ENCODE results near the gene PIK3C2B. TPM values are rescaled to one million over a fixed set of nuclear protein-coding genes. Genes with fewer than 3 reads are reported as not detected.

The PIK3C2B gene
- total RNA-seq, 3 donors from 2014 or later = 17.6 to 31.5 (median 24.9) TPM

DNA sequence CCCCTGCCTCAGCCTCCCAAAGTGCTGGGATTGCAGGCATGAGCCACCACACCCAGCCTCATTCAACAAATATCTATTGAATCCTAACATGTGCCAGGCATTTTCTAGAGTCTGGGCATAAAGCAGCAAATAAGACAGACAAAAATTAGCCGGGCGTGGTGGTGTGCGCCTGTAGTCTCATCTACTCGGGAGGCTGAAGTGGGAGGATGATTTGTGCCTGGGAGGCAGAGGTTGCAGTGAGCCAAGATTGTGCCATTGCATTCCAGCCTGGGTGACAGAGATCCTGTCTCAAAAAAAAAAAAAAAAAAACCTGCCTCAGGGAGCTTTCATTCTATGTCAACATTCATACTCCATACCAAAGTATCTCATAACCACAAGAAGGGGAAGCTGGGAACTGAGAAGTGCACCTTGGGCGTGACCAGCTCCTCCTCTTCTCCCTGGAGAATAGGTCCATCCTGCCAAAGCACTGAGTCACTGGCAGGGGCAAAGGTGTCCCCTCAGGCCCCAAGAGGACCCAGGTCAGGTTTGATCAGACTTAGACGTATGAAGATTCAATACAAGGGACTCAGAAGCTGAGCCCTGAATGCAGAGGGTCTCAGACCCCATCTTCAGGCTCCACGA lies 46.2 kb downstream of the PIK3C2B start:
- TF ChIP-seq POLR2AphosphoS5 (IDR thresholded peaks at IDR 0.05) = peak in 1 of 3 donors; percentile 48
- TF ChIP-seq POLR2A (IDR thresholded peaks at IDR 0.05) = no peak
- H3K4me3 ChIP-seq = no peak overlapping the region

DNA sequence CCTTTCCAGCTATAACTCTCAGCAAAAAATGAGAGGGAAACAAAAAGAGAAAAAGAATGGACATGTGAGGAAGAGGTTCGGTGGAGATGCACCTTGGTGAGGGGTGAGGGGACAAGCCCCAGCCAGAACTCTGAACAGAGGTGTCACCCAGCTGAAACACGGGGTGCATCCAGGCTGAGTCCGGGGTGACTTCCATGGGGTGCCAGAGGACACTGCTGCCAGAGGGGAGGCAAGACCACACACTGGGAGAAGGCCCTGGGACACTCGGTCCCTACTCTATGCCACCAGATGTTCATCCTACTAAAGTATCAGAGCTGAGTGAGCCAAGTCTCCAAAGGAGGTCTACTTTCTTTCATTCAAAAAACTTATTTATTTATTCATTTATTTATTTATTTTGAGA lies 46.9 kb downstream of the PIK3C2B start:
- DNase-seq (ENCODE audit: low spot score in 2 of 2) = no peak
- H3K4me1 ChIP-seq = peaks cover 0 to 9% of the 10 kb centered on the region in 2 donors
- TF ChIP-seq POLR2A (IDR thresholded peaks at IDR 0.05) = no peak
- H3K27ac ChIP-seq = peak overlapping the region; percentile 27 to 60
- H3K9me3 ChIP-seq = no peaks in the 10 kb centered on the region
- intact Hi-C loops (cut with DNase I; ENCODE audit: low total_unique reads) = loop anchor here (5.0 kb wide), 1 partner anchor 55 kb away; no protein-coding TSS in a partner anchor
- H3K4me3 ChIP-seq = no peak overlapping the region
- no peaks in the 10 kb centered on the region for H3K36me3 ChIP-seq
- no peaks in the 10 kb centered on the region for H3K27me3 ChIP-seq

More for the DNA sequence above, 46.2 kb downstream of the PIK3C2B start:
- Histone ChIP-seq H3K27ac (peak overlapping the region; percentile 75 to 87), H3K4me1 (peaks cover 0 to 2% of the 10 kb centered on the region in 2 donors), H3K27me3 (no peaks in the 10 kb centered on the region), H3K9me3 (no peaks in the 10 kb centered on the region), H3K36me3 (no peaks in the 10 kb centered on the region)
- intact Hi-C loops (cut with DNase I; ENCODE audit: low total_unique reads) = loop anchor here (5.0 kb wide), 1 partner anchor 54 kb away; no protein-coding TSS in a partner anchor
- DNase-seq (ENCODE audit: low spot score in 2 of 2) = peak in 1 of 2 donors; percentile 87

DNA sequence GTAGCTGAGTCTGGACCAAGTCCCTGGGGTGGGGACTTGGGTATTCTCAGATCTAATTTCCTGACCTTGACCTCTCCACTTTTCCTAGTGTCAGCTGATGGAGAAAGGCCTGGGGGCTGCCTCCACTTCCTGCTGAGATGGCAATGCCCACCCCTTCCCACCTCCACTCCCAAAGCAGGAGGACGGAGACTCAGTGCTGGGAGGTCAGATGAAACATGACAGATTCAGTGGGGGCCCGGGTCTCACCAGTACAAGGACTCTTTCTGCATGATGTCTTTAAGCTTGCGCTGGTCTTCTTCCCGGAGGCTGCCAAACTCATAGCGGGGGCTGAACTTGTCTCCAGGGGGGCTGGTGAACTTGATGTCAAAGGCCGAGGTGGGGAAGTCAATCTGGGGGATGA lies 47.4 kb downstream of the PIK3C2B start:
- intact Hi-C loops (cut with DNase I; ENCODE audit: low total_unique reads) = loop anchor here (5.0 kb wide), 1 partner anchor 55 kb away; no protein-coding TSS in a partner anchor
- TF ChIP-seq, protein P1, sequence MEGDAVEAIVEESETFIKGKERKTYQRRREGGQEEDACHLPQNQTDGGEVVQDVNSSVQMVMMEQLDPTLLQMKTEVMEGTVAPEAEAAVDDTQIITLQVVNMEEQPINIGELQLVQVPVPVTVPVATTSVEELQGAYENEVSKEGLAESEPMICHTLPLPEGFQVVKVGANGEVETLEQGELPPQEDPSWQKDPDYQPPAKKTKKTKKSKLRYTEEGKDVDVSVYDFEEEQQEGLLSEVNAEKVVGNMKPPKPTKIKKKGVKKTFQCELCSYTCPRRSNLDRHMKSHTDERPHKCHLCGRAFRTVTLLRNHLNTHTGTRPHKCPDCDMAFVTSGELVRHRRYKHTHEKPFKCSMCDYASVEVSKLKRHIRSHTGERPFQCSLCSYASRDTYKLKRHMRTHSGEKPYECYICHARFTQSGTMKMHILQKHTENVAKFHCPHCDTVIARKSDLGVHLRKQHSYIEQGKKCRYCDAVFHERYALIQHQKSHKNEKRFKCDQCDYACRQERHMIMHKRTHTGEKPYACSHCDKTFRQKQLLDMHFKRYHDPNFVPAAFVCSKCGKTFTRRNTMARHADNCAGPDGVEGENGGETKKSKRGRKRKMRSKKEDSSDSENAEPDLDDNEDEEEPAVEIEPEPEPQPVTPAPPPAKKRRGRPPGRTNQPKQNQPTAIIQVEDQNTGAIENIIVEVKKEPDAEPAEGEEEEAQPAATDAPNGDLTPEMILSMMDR (IDR thresholded peaks at IDR 0.05) = no peak
- no peak for TF ChIP-seq POLR2AphosphoS5 (IDR thresholded peaks at IDR 0.05)
- TF ChIP-seq POLR2A (IDR thresholded peaks at IDR 0.05) = no peak
- Histone ChIP-seq H3K27me3 (no peaks in the 10 kb centered on the region), H3K4me1 (peaks cover 0 to 15% of the 10 kb centered on the region in 2 donors), H3K4me3 (no peak overlapping the region), H3K36me3 (no peaks in the 10 kb centered on the region), H3K27ac (peak overlapping the region; percentile 35 to 37), H3K9me3 (no peaks in the 10 kb centered on the region)
- DNase-seq (ENCODE audit: low spot score in 2 of 2) = no peak

DNA sequence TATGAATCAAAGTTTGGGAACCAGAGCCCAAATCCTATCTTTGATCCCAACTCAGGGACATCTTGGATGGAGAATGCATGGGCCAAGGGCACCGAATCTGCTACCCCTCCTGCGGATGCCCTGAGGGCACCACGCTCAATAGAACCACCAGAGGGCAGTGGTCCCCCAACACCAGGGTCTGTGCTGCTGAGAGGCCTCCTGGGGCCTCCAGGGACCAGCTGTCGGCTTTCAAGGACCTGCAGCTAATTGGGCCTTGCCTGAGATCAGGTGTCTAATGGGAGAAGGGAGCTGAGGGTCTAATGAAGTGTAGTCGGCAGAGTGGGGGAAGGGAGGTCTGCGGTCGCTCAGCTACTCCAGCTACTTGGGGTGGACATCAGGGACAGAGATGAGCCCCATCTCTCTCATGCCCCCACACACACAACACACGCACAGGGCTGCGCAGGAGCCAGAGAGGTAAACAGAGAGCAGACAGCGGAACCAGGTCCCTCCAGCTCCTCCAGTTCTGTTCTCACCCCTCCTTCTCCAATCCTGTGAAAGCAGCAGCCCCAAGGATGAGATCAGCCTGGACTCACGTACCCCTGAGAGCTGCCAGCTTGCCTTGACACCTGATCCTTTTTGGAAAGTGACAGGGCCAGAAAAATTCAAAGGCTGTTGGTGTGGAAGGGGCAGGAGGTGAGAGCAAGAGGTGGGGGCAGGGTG lies 48.0 kb downstream of the PIK3C2B start:
- Histone ChIP-seq H3K4me3 (no peak overlapping the region), H3K9me3 (no peaks in the 10 kb centered on the region), H3K4me1 (peaks cover 0 to 15% of the 10 kb centered on the region in 2 donors), H3K27me3 (no peaks in the 10 kb centered on the region), H3K27ac (peak overlapping the region; percentile 35 to 37), H3K36me3 (no peaks in the 10 kb centered on the region)
- intact Hi-C loops (cut with DNase I; ENCODE audit: low total_unique reads) = loop anchor here (5.0 kb wide), 1 partner anchor 56 kb away; no protein-coding TSS in a partner anchor
- no peak for TF ChIP-seq POLR2A (IDR thresholded peaks at IDR 0.05)
- no peak for TF ChIP-seq POLR2AphosphoS5 (IDR thresholded peaks at IDR 0.05)
- TF ChIP-seq, protein P1 (IDR thresholded peaks at IDR 0.05) = peak in 2 of 3 donors; percentile 58 to 59
- no peak for DNase-seq (ENCODE audit: low spot score in 2 of 2)

DNA sequence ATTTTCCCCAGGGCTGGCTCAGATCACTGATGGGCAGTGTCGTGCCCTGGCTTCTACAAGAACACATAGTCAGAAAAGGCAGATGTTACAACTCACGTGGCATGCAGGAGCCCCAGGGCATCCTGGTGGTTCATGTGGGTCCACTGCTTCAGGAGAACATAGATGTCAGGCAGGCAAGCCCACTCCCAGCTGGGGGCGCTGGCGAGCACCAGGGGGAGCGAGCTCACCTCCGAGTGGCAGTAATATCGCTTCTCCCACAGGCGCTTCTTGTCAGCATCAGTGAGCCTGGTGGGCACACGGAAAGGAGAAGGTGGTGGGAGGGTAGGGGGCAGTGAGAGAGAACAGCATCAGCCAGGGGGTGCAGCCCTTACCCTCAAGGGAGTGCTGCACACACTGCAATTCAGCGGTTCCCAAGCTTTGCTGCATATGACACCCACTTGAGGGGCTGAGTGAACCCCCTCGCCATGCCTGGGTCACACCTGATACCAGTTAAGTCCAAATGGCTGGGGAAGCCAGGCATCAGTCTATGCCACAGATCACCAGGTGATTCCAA lies 48.7 kb downstream of the PIK3C2B start:
- intact Hi-C loops (cut with DNase I; ENCODE audit: low total_unique reads) = loop anchor here (5.0 kb wide), 1 partner anchor 56 kb away; no protein-coding TSS in a partner anchor
- Histone ChIP-seq H3K4me3 (no peak overlapping the region), H3K4me1 (peaks cover 0 to 15% of the 10 kb centered on the region in 2 donors), H3K9me3 (no peaks in the 10 kb centered on the region), H3K36me3 (no peaks in the 10 kb centered on the region), H3K27ac (peak overlapping the region; percentile 35 to 37), H3K27me3 (no peaks in the 10 kb centered on the region)
- TF ChIP-seq, protein P1 (IDR thresholded peaks at IDR 0.05) = no peak
- TF ChIP-seq POLR2A (IDR thresholded peaks at IDR 0.05) (no peak), POLR2AphosphoS5 (IDR thresholded peaks at IDR 0.05) (no peak)
- DNase-seq (ENCODE audit: low spot score in 2 of 2) = no peak

Other genes starting within 250 kb of the PIK3C2B start
- 10 to 100 TPM in 2 of 3 donors, 1 to 10 TPM in 1; 1.4 to 34.0 (median 17.7) TPM for gene PLEKHA6, start 134.9 kb downstream of the PIK3C2B start, total RNA-seq
- gene PPP1R15B, start 83.0 kb downstream of the PIK3C2B start, total RNA-seq = 10 to 100 TPM; 47.5 to 91.6 (median 53.3) TPM
- 100 to 1,000 TPM in 2 of 3 donors, 10 to 100 TPM in 1; 63.5 to 128 (median 103) TPM for gene MDM4, start 21.6 kb upstream of the PIK3C2B start, total RNA-seq
- 1 to 10 TPM in 2 of 3 donors, under 1 TPM in 1; 0.32 to 2.5 (median 2.0) TPM for gene LRRN2, start 190.9 kb upstream of the PIK3C2B start, total RNA-seq